GM21367 (cell line): ENCODE measurements around the gene ELFN2.

ENCODE experiments used
- ATAC-seq: cut with Tn5 transposase; IDR thresholded peaks from one replicate; pipeline ENCODE4 v1.9.1; 2021; ENCODE audit not compliant: unreplicated experiment

ELFN2 gene

DNA sequence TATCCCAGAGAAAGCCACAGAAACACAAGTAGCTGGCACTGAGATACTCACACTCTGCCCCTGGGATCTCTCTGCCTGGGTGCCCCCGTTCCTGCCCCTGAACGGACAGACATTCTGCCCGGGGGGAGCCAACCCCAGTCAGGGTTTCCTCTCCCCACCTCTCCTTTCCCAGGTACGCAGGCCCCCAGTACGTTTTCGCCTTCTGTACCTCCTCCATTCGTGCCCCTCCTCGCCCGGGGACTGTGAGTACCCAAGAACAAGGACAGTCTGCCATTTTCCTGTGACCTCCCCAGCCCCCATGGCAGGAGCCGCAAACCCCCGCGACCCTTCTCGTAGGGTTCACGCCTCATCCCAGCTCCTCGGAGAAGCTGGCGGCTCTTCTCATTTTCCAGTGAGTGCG lies 29.1 kb upstream of the ELFN2 start:
- no peak for ATAC-seq

DNA sequence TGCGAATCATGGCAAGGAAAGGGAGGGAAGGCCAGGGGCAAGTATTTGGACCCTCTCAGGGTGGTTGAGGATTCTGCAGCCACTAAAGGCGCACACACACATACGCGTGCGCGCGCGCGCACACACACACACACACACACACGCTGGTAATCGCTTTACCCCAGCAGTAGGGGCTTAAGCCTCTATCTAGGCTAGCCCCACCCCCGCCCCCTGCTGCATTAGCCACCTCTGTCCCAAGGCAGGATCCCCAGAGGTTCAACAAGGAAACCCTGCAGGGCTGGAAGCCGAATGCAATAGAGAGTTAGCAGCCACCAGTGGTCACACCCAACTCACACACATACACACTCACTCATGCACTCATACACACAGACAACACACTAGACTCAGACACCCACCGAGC lies 28.6 kb upstream of the ELFN2 start:
- ATAC-seq, result no peak

DNA sequence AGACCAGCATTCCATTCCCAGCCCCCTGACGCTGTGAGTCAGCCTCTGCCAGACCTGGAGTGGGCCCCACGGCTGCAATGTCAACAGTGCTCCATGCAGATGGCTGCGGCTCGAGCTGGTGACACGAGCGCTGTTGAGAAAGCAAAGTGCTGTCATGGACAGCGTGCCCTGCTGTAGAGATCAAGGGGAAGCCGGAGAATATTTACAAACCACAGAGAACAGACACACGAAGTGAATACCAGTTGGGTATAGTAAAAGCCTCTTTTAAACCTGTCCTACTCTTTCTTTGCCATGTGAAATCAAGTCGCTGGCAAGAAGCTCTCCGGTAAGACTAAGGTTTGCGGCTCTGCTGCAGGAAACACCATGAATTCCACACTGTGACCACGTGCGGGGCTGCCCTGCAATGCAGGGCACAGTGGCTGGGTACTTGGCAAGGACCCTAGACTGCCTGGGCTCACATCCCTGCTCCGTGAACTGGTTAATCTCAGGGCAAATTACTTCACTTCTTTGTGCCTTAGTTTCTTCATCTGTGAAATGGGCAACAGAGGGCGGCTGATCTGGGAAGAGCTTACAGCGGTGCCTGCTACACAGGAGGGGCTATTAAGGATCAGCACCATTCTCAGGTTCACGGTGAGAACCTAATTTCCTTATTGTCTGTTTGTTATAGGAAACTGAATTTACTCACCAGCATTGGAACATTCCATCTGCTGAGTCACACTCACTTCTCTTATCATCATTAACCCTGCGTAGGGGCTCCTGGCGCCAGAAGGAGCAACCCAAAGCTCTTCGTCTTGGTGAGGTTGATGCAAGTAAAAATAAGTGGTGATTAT lies 27.8 kb upstream of the ELFN2 start:
- ATAC-seq, result no peak

DNA sequence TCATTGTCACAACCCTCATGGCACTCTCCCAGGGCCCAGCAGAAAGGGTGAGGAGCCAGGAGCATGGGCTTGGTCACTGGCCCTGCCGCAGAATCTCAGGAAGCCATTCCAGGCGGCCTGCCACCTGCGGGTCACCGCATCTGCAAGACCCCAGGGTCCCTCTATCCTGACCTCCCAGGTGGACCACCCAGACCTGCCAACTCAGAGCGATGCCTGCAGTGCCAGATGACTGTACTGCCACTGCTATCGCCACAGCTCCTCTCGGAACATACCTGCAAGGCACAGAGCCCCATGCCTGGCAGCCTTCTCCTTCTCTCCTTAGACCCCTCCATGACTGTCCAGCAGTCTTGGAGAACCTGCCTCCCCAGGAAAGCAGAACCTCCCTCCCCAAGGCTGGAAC lies 26.4 kb upstream of the ELFN2 start:
- no peak for ATAC-seq

DNA sequence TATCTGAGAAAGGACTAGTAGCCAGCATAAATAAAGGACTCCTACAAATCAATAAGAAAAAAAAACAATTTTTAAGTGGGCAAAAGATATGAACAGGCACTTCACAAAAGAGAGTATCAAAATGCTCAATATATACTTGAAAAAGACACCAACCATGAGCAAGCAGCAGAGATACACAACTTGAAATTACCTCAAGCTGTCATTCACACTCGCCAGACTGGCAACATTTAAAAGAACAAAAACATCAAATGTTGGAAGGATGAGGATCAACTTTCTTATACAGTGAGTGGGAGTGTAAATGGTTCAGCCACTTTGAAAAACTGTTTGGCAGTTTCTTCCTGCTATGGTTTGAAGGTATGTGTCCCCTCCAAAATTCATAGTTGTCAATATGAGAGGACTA lies 23.9 kb upstream of the ELFN2 start:
- no peak for ATAC-seq

DNA sequence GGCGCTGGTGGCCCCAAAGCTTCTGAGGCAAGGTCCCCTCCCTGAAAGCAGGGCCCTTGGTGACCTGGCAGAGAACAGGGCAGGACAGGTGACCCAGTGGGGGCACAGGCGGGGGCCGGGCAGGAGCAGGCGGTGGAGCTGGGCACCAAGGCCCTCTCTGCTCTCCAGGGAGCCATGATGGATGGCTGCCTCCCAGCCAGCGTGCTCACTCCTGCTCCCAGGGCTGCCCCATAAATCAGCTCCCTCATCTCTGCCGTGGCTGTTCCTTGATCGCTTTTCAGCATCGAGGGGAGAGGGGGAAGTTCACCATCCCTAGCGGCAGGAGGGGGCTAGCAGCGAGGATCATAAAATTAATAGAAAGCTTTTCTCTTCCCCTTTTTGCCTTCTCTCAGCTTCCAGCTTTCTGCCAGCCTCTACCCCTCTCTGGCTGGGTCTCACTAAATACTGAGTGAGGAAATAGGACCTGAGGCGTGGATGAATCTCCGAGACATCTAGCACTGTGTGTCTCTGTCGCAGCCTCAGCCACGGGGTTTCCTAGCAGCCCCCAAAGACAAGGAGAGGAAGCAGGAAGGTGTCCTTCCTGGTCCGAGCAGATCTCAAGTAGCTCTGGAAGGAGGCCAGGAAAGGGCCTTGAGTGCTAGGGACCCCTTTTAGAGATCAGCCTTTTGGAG lies 22.2 kb upstream of the ELFN2 start:
- ATAC-seq, result no peak

DNA sequence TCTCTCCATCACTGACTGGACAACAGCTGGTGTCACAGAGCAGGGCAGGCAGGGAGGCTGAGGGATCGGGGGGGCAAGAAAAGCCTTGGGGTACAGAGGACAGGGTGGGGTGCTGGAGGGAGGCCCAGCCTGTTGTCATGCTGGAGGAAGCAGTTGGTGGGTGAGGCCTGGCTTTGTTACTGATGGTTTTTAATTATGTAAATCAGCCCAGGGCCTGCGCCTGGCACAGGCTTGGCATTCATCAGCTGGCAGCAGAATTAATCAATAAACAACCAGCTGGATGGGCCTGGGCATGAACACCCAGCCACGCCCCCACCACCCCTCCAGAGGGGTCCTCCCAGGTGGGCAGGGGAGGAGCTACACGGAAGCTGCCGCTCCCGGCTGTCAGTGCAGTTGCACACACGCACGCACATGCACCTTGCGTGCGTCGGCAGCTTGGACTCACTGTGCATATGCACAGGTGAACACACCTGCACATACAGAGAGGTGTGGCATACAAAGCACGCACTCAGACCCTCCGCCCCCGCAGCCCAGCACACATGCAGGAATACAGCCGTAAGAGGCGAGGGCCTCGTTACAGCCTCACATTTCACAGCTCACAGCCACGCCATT lies 21.3 kb upstream of the ELFN2 start:
- no peak for ATAC-seq

DNA sequence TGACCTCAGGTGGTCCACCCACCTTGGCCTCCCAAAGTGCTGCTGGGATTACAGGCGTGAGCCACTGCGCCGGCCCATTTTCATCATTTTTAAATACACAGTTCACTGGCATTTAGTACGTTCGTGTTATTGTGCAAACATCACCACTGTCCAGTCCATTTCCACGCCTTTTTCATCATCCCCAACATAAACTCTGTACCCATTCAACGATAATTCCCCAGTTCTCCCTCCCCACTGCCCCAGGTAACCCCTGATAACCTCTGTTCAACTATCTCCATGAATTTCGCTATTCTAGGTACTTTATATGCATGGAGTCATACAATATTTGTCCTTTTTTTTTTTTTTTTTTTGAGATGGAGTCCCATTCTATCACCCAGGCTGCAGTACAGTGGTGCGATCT lies 18.2 kb upstream of the ELFN2 start:
- no peak for ATAC-seq

DNA sequence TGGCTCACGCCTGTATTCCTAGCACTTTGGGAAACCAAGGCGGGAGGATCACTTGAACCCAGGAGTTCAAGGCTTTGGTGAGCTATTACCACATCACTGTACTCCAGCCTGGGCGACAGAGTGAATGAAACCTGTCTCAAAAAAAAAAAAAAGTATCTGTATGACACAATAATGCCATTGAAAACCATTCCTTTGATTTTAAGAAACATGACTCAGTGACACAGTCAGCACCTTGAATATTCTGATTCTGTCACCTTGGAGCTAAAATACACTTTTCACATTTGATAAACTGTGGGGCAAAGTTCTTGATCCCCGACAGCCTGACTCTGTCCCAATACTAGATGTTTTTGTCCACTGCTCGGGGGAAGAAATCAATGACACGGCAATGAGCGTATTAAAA lies 16.7 kb upstream of the ELFN2 start:
- no peak for ATAC-seq

DNA sequence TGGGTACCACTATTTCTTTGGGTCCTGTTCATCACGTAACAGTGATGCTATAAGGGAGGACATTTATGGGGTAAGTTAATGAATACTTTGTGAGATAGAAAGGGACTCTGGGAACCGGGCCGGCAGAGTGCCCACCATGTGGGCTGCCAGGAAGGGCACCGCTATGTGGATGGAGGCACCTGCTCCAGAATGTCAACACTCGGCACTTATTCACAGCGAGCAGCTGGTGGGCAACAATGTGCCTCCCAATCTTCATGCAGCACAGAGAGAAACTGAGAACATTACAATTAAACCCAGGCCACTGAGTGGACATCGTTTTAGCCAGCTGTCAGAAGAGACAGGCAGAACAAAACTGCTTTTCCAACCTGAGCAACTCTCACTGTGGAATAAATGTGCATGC lies 15.8 kb upstream of the ELFN2 start:
- no peak for ATAC-seq

DNA sequence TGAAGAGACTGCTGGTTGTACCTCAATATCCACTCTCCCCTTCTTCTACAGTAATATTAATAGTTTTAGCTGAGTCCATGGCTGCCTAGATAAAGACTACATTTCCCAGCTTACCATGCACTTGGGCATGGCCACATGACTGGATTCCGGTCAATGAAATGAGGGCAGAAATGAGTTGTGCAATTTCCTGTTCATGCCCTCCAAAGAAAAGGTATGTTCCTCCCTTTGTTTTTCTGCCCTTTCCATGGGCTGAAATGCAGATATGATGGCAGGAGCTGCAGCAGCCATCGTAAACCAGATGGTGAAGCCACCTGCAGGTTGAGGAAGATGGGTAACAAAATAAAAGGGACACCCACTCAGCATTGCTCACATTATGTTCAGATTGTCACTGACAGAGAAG lies 15.3 kb upstream of the ELFN2 start:
- ATAC-seq, result no peak

DNA sequence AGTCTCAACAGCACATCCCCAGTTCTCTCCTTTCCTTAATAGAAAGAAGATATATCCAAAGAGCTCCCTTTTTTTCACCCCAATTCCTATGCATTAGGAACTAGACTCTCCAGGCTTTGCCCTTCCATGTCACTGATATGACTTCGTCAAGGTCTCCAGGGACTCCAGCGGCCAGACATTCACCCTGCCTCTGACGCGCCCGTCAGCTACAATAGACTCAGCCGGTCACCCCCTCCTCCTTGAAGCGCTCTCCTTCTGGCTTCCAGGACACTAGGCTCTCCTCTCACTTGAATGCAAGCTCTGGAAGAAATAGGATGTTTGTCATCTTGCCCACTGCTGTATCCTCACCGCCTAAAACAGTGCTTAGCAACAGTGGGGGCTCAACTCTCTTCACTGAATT lies 14.9 kb upstream of the ELFN2 start:
- no peak for ATAC-seq

DNA sequence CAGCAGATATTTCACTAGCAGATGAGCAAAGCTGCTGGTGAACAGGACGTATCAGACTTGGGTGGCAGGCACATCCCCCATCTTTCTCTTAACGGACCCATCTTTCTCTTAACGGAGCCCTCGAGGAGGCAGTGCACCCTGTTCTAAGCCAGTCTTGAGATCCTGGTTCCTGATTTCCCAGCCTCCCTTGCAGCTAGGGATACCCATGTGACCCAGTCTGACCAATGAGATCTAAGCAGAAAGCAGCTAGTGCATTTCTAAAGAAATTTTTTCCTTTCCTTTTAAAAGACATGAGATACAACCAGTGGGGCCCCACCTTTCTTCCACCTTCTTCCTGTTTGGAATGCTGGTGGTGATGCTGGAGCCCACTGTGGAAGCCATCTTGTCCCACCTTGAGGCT lies 13.6 kb upstream of the ELFN2 start:
- no peak for ATAC-seq

DNA sequence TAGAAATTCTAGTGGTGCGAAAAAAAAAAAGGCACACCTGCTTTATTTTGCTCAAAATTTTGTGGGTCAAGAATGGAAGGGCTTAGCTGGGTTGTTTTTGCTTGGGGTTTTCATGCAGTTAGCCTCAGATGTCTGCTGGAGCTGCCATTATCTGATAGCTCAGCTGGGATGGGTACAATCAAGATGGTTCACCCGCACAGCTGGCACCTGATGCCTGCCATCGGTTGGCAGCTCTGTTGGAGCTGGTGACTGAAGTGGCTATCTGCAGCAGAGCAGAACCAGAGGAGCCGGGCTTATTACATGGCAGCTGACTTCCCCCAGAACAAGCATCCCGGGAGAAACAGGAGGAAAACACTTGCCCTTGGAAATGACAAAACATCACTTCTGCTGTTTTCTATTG lies 12.1 kb upstream of the ELFN2 start:
- ATAC-seq, result no peak

DNA sequence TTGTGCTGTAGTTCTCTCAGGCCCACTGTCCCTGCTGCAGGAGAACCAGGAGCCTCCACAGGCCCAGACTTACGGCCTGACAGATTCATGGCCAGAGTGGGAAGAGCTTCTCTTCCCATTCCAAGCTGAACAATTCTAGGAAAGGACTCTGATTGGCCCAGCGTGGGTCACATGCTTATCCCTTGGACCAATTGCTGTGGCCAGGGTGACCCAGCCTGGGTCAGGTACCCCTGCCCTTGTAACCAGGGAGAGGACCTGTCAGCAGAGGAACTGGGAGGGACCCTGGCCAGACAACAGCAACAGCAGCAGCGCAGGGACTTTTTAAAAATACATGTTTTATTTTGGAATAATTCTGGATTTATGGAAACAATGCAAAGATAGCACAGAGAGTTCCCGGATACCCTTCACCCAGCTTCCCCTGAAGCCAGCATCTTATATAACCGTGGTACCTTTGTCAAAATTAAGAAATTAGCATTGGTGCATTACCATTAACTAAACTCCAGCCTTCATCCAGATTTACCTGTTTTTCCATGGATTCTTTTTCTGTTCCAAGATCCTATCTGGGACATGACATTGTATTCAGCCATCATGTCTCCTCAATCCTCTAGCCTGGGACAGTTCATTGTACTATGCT lies 8.8 kb upstream of the ELFN2 start:
- ATAC-seq, result no peak

DNA sequence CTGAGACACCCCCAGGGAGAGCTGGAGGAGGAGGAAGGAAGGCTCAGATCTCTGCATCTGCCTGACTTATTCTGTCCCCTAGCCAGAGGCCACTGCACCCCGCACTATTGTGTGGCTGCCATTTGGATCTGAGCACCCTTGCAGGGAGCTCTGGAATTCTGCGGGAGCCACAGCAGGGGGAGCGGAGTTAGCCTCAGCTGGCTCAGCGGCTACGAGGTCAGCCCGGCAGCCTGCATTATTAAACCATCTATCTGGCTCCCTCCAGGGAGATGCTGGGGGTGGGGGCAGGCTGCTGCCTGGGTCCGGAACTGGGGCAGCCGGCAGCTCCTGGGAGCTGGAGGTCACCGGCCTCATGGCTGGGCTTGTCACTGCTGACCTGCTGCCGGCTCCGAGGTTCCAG lies 6.5 kb upstream of the ELFN2 start:
- ATAC-seq, result no peak

DNA sequence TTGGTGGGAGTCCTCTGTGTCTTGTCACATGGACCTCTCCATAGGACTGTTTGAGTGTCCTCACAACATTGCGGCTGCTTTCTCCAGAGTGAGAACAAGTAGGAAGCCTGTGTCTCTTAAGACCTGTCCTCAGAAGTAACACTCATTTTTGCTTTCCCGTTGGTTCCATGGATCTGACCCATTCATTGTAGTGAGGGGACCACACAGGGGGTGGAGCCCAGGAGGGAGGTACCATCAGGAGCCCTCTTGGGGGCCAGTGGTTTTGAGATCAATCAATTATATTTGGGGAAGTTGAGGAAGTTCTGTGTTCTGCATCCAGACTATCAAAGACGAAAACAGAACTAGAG lies 5.4 kb upstream of the ELFN2 start:
- no peak for ATAC-seq

DNA sequence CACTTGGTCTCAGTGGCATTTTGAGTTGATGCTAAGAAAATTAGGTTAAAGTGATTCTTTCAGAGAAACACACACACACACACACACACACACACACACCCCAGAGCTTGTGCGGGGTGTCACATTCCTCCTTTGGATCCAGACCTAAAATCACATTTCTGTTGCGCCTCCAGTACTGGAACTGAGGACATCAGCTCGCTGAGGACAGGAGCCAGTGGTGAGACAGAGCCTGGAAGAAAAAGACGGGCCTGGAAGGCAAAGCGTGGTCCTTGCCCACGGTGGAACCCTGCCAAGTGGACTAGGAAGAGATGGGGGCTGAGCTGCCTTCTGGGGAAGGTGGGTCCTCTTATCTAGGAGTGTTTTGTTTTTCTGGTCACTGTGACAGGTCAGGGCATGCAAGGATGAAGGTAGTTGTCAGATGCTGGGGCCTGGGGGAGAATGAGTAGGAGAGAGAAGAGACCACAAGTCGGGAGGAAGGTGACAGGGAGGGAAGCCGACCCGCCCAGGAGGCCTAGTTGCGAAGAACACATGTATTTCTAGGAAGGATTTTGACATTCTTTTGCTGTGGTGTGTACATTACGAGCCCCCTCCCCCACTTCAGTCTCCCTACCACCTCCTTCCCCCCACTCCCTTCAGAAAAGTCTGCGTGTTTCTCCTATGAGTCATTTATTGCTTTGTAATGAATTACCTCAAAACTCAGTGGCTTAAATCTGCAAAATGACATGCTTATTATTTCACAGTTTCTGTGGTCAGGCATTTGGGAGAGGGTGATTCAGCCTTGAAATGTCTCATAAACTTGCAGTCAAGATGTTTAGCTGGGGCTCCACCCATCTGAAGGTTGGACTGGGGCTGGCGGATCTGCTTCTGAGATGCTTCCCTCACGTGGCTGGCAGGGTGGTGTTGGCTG lies 4.8 kb upstream of the ELFN2 start:
- no peak for ATAC-seq

DNA sequence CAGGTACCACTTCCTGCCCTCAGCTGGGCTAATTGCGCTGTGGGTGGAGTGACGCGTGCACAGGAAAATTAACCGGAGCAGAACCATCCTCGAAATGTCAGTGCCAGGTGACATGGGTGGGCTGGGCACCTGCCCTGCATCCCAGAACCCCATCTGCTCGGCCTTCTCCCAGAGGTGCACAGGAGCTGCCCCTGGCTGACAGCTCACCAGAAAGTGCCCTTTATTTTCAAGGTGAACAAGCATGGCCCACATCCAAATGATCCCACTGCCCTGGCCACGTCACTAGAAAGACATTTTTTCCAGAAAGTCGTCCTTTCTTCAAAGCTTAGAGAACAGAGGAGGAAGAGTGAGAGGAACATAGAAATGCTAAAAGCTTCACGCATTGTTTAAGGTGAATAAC lies 4.1 kb upstream of the ELFN2 start:
- no peak for ATAC-seq

DNA sequence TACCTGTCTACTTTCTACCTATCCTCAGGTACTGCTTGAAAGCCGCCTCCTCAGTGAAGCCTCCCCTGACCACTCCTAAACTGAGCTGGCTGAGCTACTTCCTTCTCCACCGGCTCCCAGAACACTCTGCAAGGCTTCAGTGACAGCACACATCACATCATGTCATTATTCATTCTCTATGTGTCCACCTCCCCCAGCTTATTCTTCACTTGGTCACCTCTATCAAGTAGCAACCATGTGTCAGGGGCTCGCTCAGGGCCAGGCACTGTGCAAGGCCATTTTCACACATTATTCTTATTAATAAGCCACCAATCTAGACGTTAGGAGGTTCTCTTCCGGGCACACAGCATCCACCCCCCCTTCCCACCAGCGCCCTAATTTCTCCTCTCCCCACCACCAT lies 3.7 kb upstream of the ELFN2 start:
- ATAC-seq, result no peak
